HEK293T (cell line): ENCODE measurements around the gene KLHL1.

Experiments
- BHLHE40 ChIP-seq: fragments of 450-650 bp; IDR thresholded peaks from 2 replicates; pipeline ENCODE4 v1.6.1; 2016; ENCODE audit warnings: mild to moderate bottlenecking, moderate library complexity, borderline replicate concordance
- ELF4 ChIP-seq: fragments of 450-650 bp; IDR thresholded peaks from 2 replicates; pipeline ENCODE4 v1.6.1; 2017; ENCODE audit warnings: antibody characterized with exemption
- FOXA1 ChIP-seq: fragments of 450-650 bp; IDR thresholded peaks from 2 replicates; pipeline ENCODE4 v1.6.1; 2016; ENCODE audit warnings: mild to moderate bottlenecking
- NFRKB ChIP-seq: fragments of 450-650 bp; IDR thresholded peaks from 2 replicates; pipeline ENCODE4 v1.6.1; 2016; ENCODE audit warnings: mild to moderate bottlenecking, moderate library complexity
- PKNOX1 ChIP-seq: fragments of 450-650 bp; IDR thresholded peaks from 2 replicates; pipeline ENCODE4 v1.6.1; 2016
- SP1 ChIP-seq: fragments of 450-650 bp; IDR thresholded peaks from 2 replicates; pipeline ENCODE4 v1.6.1; 2017
- TARDBP ChIP-seq: fragments of 450-650 bp; IDR thresholded peaks from 2 replicates; pipeline ENCODE4 v1.6.1; 2016
- ZNF384 ChIP-seq: fragments of 450-650 bp; IDR thresholded peaks from 2 replicates; pipeline ENCODE4 v1.6.1; 2016

- no peak for TF ChIP-seq ELF4
- TF ChIP-seq FOXA1 = no peak
- no peak for TF ChIP-seq SP1
- no peak for TF ChIP-seq ZNF384
- no peak for TF ChIP-seq BHLHE40
- no peak for TF ChIP-seq NFRKB
- TF ChIP-seq PKNOX1 = peak; percentile 67
- no peak for TF ChIP-seq TARDBP
These were observed 19.8 kb upstream of the KLHL1 start for GRCh38 chr13:70128098-70128497.
